A172 (cell line): ENCODE data around the gene TGM2. TPM values are rescaled to one million over a fixed set of nuclear protein-coding genes. Genes with fewer than 3 reads are reported as not detected.

Source experiments
- DNase-seq: peaks from one replicate; pipeline ENCODE4 v3.0.0-alpha.2; 2015; ENCODE audit warnings: low spot score
- total RNA-seq: library from RNA; depleted of rRNA; stranded (reverse); fragments of >200 nt; shearing (Covaris generic); gene quantifications from 2 replicates; pipeline ENCODE4 v1.2.3, GENCODE V29; 2014

Gene TGM2
- total RNA-seq, 1 experiment from 2014 or later: 13.9 TPM

GRCh38 chr20:38132156-38132909 lies 32.7 kb downstream of the TGM2 start:
- DNase-seq: no peak

GRCh38 chr20:38131588-38132121 lies 33.4 kb downstream of the TGM2 start:
- DNase-seq: peak; percentile 52

- DNase-seq: no peak
Measured at GRCh38 chr20:38130687-38131587, 34.1 kb downstream of the TGM2 start.

- no peak for DNase-seq
Measured at GRCh38 chr20:38129893-38130609, 35.0 kb downstream of the TGM2 start.

- DNase-seq: no peak
Measured at GRCh38 chr20:38129248-38129865, 35.7 kb downstream of the TGM2 start.

- no peak for DNase-seq
Measured at GRCh38 chr20:38128691-38129090, 36.4 kb downstream of the TGM2 start.

GRCh38 chr20:38127920-38128528 lies 37.0 kb downstream of the TGM2 start:
- DNase-seq: no peak

GRCh38 chr20:38126932-38127621 lies 38.0 kb downstream of the TGM2 start:
- peak; percentile 90 for DNase-seq

GRCh38 chr20:38126146-38126921 lies 38.7 kb downstream of the TGM2 start:
- DNase-seq: no peak

GRCh38 chr20:38125157-38126056 lies 39.7 kb downstream of the TGM2 start:
- DNase-seq: no peak

GRCh38 chr20:38123021-38123587 lies 42.0 kb downstream of the TGM2 start:
- no peak for DNase-seq

- no peak for DNase-seq
Measured at GRCh38 chr20:38121741-38122140, 43.3 kb downstream of the TGM2 start.

- DNase-seq: no peak
Measured at GRCh38 chr20:38120625-38120988, 44.5 kb downstream of the TGM2 start.

- DNase-seq: no peak
Measured at GRCh38 chr20:38119446-38119845, 45.6 kb downstream of the TGM2 start.

- peak; percentile 79 for DNase-seq
Measured at GRCh38 chr20:38117635-38118034, 47.4 kb downstream of the TGM2 start.

- DNase-seq: no peak
Measured at GRCh38 chr20:38117205-38117604, 47.9 kb downstream of the TGM2 start.

- no peak for DNase-seq
Measured at GRCh38 chr20:38116409-38117165, 48.5 kb downstream of the TGM2 start.

GRCh38 chr20:38115896-38116295 lies 49.2 kb downstream of the TGM2 start:
- no peak for DNase-seq
